ENCODE results near the gene TMEM243. TPM values are rescaled to one million over a fixed set of nuclear protein-coding genes. Genes with fewer than 3 reads are reported as not detected.

The TMEM243 gene
- total and polyA plus RNA-seq, 2 of the 13 experiments (the other 11 are each of a cell fraction or from before 2014, with no cell fraction given) = 25.1 to 31.2 TPM

DNA sequence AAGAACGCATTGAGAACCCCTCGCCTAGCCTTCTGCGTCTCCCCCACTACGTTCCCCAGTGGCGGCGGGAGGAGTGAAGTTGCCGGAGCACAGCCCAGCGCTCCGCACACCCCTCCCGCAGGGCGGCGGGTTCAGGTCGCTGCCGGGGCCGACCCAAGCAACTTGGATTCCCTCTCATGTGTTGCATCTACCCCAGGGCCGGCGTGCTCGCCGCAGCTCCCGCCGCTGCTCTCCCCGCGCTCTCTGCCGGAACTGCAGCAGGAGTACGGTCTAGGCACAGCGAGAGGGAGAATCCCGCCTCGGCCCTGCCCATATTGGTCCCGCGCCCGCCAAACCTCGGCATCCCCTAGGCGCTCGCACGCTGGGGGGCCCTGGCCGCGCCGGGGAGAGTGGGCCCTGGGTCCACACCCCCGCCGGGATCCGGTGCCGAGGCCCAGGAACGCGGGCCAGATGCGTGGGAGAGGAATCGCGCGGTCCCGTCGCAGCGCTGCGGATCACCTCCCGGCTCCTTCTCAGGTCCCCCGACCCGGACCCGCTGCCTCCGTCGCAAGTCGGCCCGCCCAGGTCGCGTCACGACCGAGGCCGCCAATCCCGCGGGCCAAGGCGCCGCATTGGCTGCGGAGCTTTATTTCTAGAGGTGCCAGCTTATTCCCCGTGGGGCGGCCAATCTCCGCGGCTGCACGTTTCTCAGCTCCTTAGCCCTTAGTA is 648 bp upstream of the TMEM243 start (continued):
- TF ChIP-seq ZNF550 (CRISPR knock-in tag; IDR thresholded peaks at IDR 0.05; ENCODE audit: borderline replicate concordance) (0 out of 2 replicates have a peak, but pooled peaks have one; percentile 22), ZNF563 (CRISPR knock-in tag; IDR thresholded peaks at IDR 0.05) (peak; percentile 89), ELF4 (CRISPR knock-in tag; IDR thresholded peaks at IDR 0.05; ENCODE audit: borderline replicate concordance) (no peak), JUND (CRISPR knock-in tag; IDR thresholded peaks at IDR 0.05) (no peak), ZNF777 (CRISPR knock-in tag; IDR thresholded peaks at IDR 0.05) (peak; percentile 89), ADNP (CRISPR knock-in tag; IDR thresholded peaks at IDR 0.05) (no peak), NFIB (CRISPR knock-in tag; IDR thresholded peaks at IDR 0.05; ENCODE audit: borderline replicate concordance) (0 out of 2 replicates have a peak, but pooled peaks have one; percentile 30), ISL2 (CRISPR knock-in tag; IDR thresholded peaks at IDR 0.05) (no peak), TAF1 (CRISPR knock-in tag; IDR thresholded peaks at IDR 0.05) (peak; percentile 74; the same call in 1 of the 2 replicates), HNRNPLL (IDR thresholded peaks at IDR 0.05; ENCODE audit: low read depth, low read length, poor library complexity, severe bottlenecking) (peak; percentile 69), DR1 (CRISPR knock-in tag; IDR thresholded peaks at IDR 0.05) (peak; percentile 22; the same call in 1 of the 2 replicates), TARDBP (CRISPR knock-in tag; IDR thresholded peaks at IDR 0.05) (peak; percentile 9; the same call in 1 of the 2 replicates), JUN (CRISPR knock-in tag; IDR thresholded peaks at IDR 0.05) (no peak), SNRNP70 (IDR thresholded peaks at IDR 0.05; ENCODE audit: low read depth, low read length) (no peak), TCF7 (IDR thresholded peaks at IDR 0.05; ENCODE audit: low read depth) (no peak), TEAD3 (CRISPR knock-in tag; optimal IDR thresholded peaks at IDR 0.05; ENCODE audit: borderline replicate concordance) (peak; percentile 36), NFYC (CRISPR knock-in tag; IDR thresholded peaks at IDR 0.05) (peak; percentile 74), TBX2 (CRISPR knock-in tag; IDR thresholded peaks at IDR 0.05; ENCODE audit: borderline replicate concordance) (peak; percentile 30; the same call in 1 of the 2 replicates), SMARCC2 (IDR thresholded peaks at IDR 0.05) (no peak), ZNF430 (CRISPR knock-in tag; IDR thresholded peaks at IDR 0.05) (peak; percentile 81), ZNF841 (CRISPR knock-in tag; IDR thresholded peaks at IDR 0.05; ENCODE audit: borderline replicate concordance) (0 out of 2 replicates have a peak, but pooled peaks have one; percentile 3), ZSCAN22 (CRISPR knock-in tag; IDR thresholded peaks at IDR 0.05) (peak; percentile 33; the same call in 1 of the 2 replicates)
- TF ChIP-seq, protein P1, sequence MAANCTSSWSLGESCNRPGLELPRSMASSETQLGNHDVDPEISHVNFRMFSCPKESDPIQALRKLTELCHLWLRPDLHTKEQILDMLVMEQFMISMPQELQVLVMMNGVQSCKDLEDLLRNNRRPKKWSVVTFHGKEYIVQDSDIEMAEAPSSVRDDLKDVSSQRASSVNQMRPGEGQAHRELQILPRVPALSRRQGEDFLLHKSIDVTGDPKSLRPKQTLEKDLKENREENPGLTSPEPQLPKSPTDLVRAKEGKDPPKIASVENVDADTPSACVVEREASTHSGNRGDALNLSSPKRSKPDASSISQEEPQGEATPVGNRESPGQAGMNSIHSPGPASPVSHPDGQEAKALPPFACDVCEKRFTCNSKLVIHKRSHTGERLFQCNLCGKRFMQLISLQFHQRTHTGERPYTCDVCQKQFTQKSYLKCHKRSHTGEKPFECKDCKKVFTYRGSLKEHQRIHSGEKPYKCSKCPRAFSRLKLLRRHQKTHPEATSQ (CRISPR knock-in tag; IDR thresholded peaks at IDR 0.05; ENCODE audit: borderline replicate concordance) = no peak; the same call in 1 of the 2 replicates
- TF ChIP-seq, protein P2, sequence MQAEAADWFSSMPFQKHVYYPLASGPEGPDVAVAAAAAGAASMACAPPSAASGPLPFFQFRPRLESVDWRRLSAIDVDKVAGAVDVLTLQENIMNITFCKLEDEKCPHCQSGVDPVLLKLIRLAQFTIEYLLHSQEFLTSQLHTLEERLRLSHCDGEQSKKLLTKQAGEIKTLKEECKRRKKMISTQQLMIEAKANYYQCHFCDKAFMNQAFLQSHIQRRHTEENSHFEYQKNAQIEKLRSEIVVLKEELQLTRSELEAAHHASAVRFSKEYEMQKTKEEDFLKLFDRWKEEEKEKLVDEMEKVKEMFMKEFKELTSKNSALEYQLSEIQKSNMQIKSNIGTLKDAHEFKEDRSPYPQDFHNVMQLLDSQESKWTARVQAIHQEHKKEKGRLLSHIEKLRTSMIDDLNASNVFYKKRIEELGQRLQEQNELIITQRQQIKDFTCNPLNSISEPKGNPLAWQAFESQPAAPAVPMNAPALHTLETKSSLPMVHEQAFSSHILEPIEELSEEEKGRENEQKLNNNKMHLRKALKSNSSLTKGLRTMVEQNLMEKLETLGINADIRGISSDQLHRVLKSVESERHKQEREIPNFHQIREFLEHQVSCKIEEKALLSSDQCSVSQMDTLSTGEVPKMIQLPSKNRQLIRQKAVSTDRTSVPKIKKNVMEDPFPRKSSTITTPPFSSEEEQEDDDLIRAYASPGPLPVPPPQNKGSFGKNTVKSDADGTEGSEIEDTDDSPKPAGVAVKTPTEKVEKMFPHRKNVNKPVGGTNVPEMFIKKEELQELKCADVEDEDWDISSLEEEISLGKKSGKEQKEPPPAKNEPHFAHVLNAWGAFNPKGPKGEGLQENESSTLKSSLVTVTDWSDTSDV (CRISPR knock-in tag; IDR thresholded peaks at IDR 0.05) = peak; percentile 90
- TF ChIP-seq, protein P3, sequence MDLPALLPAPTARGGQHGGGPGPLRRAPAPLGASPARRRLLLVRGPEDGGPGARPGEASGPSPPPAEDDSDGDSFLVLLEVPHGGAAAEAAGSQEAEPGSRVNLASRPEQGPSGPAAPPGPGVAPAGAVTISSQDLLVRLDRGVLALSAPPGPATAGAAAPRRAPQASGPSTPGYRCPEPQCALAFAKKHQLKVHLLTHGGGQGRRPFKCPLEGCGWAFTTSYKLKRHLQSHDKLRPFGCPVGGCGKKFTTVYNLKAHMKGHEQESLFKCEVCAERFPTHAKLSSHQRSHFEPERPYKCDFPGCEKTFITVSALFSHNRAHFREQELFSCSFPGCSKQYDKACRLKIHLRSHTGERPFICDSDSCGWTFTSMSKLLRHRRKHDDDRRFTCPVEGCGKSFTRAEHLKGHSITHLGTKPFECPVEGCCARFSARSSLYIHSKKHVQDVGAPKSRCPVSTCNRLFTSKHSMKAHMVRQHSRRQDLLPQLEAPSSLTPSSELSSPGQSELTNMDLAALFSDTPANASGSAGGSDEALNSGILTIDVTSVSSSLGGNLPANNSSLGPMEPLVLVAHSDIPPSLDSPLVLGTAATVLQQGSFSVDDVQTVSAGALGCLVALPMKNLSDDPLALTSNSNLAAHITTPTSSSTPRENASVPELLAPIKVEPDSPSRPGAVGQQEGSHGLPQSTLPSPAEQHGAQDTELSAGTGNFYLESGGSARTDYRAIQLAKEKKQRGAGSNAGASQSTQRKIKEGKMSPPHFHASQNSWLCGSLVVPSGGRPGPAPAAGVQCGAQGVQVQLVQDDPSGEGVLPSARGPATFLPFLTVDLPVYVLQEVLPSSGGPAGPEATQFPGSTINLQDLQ (CRISPR knock-in tag; IDR thresholded peaks at IDR 0.05) = no peak
